Thyroid gland (tissue), 4 donors: Measurements from ENCODE around the gene KCNAB2. TPM values are rescaled to one million over a fixed set of nuclear protein-coding genes. Genes with fewer than 3 reads are reported as not detected.
"Not testable (repeated sequence)": the region's sequence is repeated elsewhere in the genome, so short reads cannot be mapped to it uniquely, and the experiment has no call there.

Source experiments
- DNase-seq, 2 donors: peaks; one replicate each; pipeline ENCODE4 v3.0.0-alpha.2; 2019
- H3K27ac ChIP-seq, 3 donors: fragments of 200-600 bp; sonication (generic); 1 replicate in 2 of 3; 2 replicates in 1 of 3; pipeline ENCODE4 v1.5.1; 2016 to 2019; ENCODE audit warnings: mild to moderate bottlenecking in 1 of 3, moderate library complexity in 1 of 3
- H3K27me3 ChIP-seq: fragments of 200-600 bp; sonication (generic); one replicate; pipeline ENCODE4 v1.5.1; 2019
- H3K36me3 ChIP-seq, 2 donors: fragments of 200-600 bp; sonication (generic); one replicate each; pipeline ENCODE4 v1.5.1; 2016 to 2019
- H3K4me1 ChIP-seq, 2 donors: fragments of 200-600 bp; sonication (generic); one replicate each; pipeline ENCODE4 v1.5.1; 2017 to 2019
- H3K4me3 ChIP-seq, 3 donors: fragments of 200-600 bp; sonication (generic); replicated peaks in 1 of 3; 1 replicate in 2 of 3; 2 replicates in 1 of 3; pipeline ENCODE4 v1.5.1; 2016; ENCODE audit warnings: mild to moderate bottlenecking in 1 of 3
- H3K9me3 ChIP-seq: fragments of 200-600 bp; sonication (generic); one replicate; pipeline ENCODE4 v1.5.1; 2017
- CTCF ChIP-seq, 6 experiments: fragments of 200-600 bp in 3 of 6; fragments of 450-650 bp in 3 of 6; sonication (generic) in 3 of 6; IDR thresholded peaks; one replicate each; pipeline ENCODE4 v1.5.1; 2016 to 2019; ENCODE audit warnings: antibody characterized with exemption in 6 of 6, mild to moderate bottlenecking in 2 of 6, inconsistent platforms in 1 of 6, moderate library complexity in 1 of 6
- POLR2A ChIP-seq, 2 donors: fragments of 450-650 bp; IDR thresholded peaks; one replicate each; pipeline ENCODE4 v1.6.1; 2017; ENCODE audit warnings: antibody characterized with exemption in 2 of 2, mild to moderate bottlenecking in 2 of 2, moderate library complexity in 1 of 2
- WGBS, 2 donors: methylation state at CpG; one replicate each; pipeline ENCODE4 v1.1.5; 2017; 5-methylcytosine and 5-hydroxymethylcytosine counted together
- intact Hi-C: fragments of 100-400 bp; cut with DNase I; formaldehyde crosslinking; loops from one replicate; pipeline ENCODE4 v1.15.1; 2023
- total RNA-seq, 4 donors: library from RNA; depleted of rRNA; stranded (reverse); fragments of >200 nt; gene quantifications; one replicate each; pipeline ENCODE4 v1.2.3, GENCODE V29; 2016

The KCNAB2 gene
- total RNA-seq, 4 donors from 2014 or later: 3.1 to 7.3 (median 6.1) TPM

- intact Hi-C loops: no loop called here
- Histone ChIP-seq H3K36me3 (no peaks in the 10 kb centered on the region), H3K4me3 (no peak overlapping the region), H3K4me1 (no peaks in the 10 kb centered on the region), H3K27me3 (no peaks in the 10 kb centered on the region), H3K27ac (no peak overlapping the region), H3K9me3 (no peaks in the 10 kb centered on the region)
- no peak for DNase-seq
- 88 to 89% methylated on average over 18 to 19 of the region's 19 CpGs for WGBS, 2 donors
- TF ChIP-seq CTCF (IDR thresholded peaks at IDR 0.05) (no peak), POLR2A (IDR thresholded peaks at IDR 0.05) (no peak)
These were observed 31.3 kb upstream of the KCNAB2 start for GRCh38 chr1:6014130-6014999.

GRCh38 chr1:6016191-6016865 is 29.4 kb upstream of the KCNAB2 start:
- intact Hi-C loops: no loop called here
- Histone ChIP-seq H3K36me3 (no peaks in the 10 kb centered on the region), H3K27ac (no peak overlapping the region), H3K9me3 (no peaks in the 10 kb centered on the region), H3K27me3 (no peaks in the 10 kb centered on the region), H3K4me3 (no peak overlapping the region), H3K4me1 (no peaks in the 10 kb centered on the region)
- WGBS, 2 donors: 86 to 93% methylated on average over 16 to 21 of the region's 21 CpGs
- no peak for TF ChIP-seq CTCF (IDR thresholded peaks at IDR 0.05)
- no peak for TF ChIP-seq POLR2A (IDR thresholded peaks at IDR 0.05)
- no peak for DNase-seq

GRCh38 chr1:6017654-6018053 is 28.0 kb upstream of the KCNAB2 start:
- H3K36me3 ChIP-seq, DNase-seq, H3K4me3 ChIP-seq, H3K4me1 ChIP-seq, H3K9me3 ChIP-seq, intact Hi-C loops, H3K27me3 ChIP-seq, H3K27ac ChIP-seq: not testable (repeated sequence)
- WGBS, 2 donors: 84 to 93% methylated on average over 7 of the region's 7 CpGs

GRCh38 chr1:6019166-6019845 is 26.4 kb upstream of the KCNAB2 start:
- Histone ChIP-seq H3K4me3 (no peak overlapping the region), H3K4me1 (no peaks in the 10 kb centered on the region), H3K9me3 (no peaks in the 10 kb centered on the region), H3K27me3 (no peaks in the 10 kb centered on the region), H3K36me3 (no peaks in the 10 kb centered on the region), H3K27ac (no peak overlapping the region)
- no peak for DNase-seq
- intact Hi-C loops: no loop called here
- TF ChIP-seq CTCF (IDR thresholded peaks at IDR 0.05) (no peak), POLR2A (IDR thresholded peaks at IDR 0.05) (no peak)
- 84 to 86% methylated on average over 15 of the region's 15 CpGs for WGBS, 2 donors

- Histone ChIP-seq H3K9me3 (no peaks in the 10 kb centered on the region), H3K4me3 (no peak overlapping the region), H3K36me3 (no peaks in the 10 kb centered on the region), H3K27ac (no peak overlapping the region), H3K4me1 (peaks cover 4% of the 10 kb centered on the region in 2 donors), H3K27me3 (no peaks in the 10 kb centered on the region)
- no peak for TF ChIP-seq CTCF (IDR thresholded peaks at IDR 0.05)
- no peak for TF ChIP-seq POLR2A (IDR thresholded peaks at IDR 0.05)
- no peak for DNase-seq
- intact Hi-C loops: no loop called here
- WGBS, 2 donors: 89 to 92% methylated on average over 4 of the region's 4 CpGs
These were observed 23.5 kb upstream of the KCNAB2 start for GRCh38 chr1:6022193-6022592.
